ENCODE data around the gene KCNN3. TPM values are rescaled to one million over a fixed set of nuclear protein-coding genes. Genes with fewer than 3 reads are reported as not detected.

The KCNN3 gene
- polyA plus RNA-seq, 6 donors from 2014 or later, result 0.03 TPM; not detected in 5

DNA sequence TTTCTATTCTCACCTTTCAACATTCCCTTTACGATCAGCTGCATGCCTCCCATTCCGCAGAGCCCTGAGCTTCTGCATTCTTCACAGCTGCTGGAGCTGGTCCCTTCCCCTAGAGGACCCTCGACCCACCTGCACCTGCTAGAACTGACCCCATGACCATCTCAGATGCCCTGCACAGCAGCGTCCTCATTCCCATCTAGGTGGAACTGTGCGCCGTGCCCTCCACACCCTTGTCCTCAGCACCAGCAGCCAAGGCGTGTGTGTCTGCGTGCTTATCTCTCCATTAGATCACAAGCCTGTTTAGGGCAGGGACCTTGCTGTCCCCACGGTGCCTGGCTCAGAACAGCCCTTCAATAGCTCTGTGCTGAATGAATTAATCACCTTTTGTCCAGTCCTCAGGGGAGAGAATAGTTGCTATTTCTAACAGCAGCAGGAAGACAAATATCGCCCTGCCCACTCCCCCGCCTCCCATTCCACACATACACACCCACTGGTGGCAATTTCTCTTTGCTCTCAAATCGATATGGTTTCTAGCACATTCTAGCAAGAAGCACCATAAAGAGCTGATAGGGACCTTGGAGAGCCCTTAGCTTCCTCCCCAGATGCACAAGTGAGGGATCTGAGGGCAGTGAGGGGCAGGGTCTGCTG is 61.7 kb downstream of the KCNN3 start:
- DNase-seq, result no peak
- Mint-ChIP-seq H3K27ac (no peak overlapping the region), H3K9me3 (no peaks in the 10 kb centered on the region), H3K27me3 (peaks cover 49 to 58% (median 57%) of the 10 kb centered on the region in 3 donors), H3K4me3 (peak overlapping the region in 1 of 8 donors; percentile 6), H3K4me1 (peaks cover 12 to 28% (median 14%) of the 10 kb centered on the region in 3 donors), H3K36me3 (no peaks in the 10 kb centered on the region)
- ATAC-seq (ENCODE audit: low read depth in 2 of 2), result no peak

DNA sequence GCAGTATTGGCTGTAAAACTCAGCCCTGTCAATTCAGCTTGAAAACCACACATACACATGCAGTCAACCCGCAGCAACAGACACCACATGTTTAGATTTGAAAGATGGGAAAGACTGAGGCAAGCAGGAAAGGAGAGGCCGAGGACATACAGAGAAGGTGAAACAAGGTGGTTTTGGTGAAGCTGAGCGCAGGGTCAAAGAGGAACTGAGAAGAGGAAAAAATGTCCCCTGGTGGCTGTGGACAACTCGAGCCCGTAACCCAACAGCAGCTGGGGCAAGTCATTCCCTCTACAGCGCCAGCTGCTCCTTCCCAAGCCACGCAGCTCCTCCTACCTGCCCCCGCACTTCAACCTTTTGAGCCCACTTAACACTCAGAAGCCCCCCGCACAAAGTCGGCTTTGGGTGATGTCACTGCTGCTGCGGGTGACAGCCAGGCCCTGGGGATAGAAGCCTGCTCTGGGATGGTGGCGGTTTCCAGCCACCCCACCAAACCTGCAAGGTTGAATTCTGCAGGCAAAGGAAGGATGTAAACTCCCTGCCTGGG is 63.0 kb downstream of the KCNN3 start:
- peak overlapping the region in 2 of 6 donors; percentile 13 to 38 for H3K27ac Mint-ChIP-seq
- H3K36me3 Mint-ChIP-seq, result no peaks in the 10 kb centered on the region
- H3K9me3 Mint-ChIP-seq, result no peaks in the 10 kb centered on the region
- H3K27me3 Mint-ChIP-seq, result peaks cover 49 to 58% (median 58%) of the 10 kb centered on the region in 3 donors
- H3K4me3 Mint-ChIP-seq, result no peak overlapping the region
- peak; percentile 60 to 80 for ATAC-seq (ENCODE audit: low read depth in 2 of 2)
- DNase-seq, result no peak
- H3K4me1 Mint-ChIP-seq, result peaks cover 12 to 28% (median 14%) of the 10 kb centered on the region in 3 donors

DNA sequence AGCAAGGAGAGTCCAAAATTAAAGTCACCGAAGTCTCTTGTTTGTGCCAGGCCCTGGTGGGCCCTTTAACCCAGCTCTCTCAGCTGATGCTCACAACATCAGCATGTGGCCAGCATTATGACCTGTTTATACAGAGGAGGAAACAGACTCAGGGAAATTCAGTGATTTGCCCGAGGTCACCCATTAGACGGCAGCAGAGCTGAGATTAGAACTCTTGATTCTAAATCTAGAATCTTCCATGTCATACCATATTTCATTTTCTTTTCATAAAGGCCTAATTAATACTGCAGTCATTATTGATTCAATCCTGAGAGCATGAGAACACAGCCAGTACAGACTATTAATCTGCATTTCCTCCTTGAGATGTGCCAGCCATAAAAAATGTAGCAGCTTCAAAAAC is 63.7 kb downstream of the KCNN3 start:
- Mint-ChIP-seq H3K27me3 (peaks cover 53 to 64% (median 63%) of the 10 kb centered on the region in 3 donors), H3K4me3 (peak overlapping the region in 1 of 8 donors; percentile 31), H3K9me3 (no peaks in the 10 kb centered on the region)

DNA sequence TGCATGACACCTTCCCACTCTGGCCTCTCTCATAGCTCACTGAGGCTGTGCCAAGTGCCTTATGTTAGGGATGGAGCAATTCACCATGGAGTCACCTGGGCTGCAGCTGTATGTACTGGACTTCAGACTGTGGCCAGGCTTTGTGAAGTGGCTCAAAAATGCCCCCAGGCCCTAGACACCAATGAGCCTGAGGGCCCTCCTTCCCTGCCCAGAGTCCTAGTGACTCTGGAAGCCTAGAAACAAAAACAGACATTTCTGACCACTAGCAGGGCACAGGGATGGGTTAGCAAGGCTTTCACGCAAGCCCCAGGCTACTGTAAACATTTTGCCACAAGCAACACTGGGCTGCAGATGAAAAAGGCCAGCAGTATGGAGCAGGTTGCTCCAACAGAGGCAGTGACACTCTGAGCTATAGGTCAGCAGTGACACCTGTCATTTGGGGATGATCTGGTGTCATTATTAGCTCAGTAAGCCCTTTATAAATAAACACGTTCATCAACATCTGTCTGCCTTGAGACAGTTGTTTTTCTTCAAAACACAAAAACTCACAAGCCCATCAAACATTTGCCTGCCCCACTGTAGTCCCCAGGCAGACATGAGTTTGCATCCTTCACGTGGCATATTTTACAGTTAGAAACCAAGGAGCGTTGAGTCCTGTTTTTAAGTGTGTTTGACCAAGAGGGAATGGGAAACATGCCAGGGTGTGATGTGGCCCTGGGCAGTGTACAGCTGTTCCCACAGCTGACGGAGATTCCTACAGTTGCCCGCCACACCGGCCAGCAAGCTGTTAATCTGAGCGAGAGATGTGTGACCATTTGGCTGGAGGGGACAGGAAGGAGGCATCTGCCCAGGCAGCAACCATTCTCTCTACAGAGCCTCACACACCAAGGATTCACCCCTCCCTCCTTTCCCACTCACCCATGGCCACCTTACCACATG is 66.8 kb downstream of the KCNN3 start:
- H3K27ac Mint-ChIP-seq, result no peak overlapping the region
- DNase-seq (no peak), ATAC-seq (ENCODE audit: low read depth in 2 of 2) (no peak)
- peaks cover 8 to 19% (median 12%) of the 10 kb centered on the region in 3 donors for H3K4me1 Mint-ChIP-seq
- H3K36me3 Mint-ChIP-seq, result no peaks in the 10 kb centered on the region
- H3K9me3 Mint-ChIP-seq, result no peaks in the 10 kb centered on the region
- no peak overlapping the region for H3K4me3 Mint-ChIP-seq
- peaks cover 43 to 61% (median 44%) of the 10 kb centered on the region in 3 donors for H3K27me3 Mint-ChIP-seq

More for the DNA sequence above, 63.7 kb downstream of the KCNN3 start:
- Mint-ChIP-seq H3K4me1 (peaks cover 12 to 28% (median 14%) of the 10 kb centered on the region in 3 donors), H3K36me3 (no peaks in the 10 kb centered on the region), H3K27ac (no peak overlapping the region)
- no peak for ATAC-seq (ENCODE audit: low read depth in 2 of 2)
- no peak for DNase-seq

DNA sequence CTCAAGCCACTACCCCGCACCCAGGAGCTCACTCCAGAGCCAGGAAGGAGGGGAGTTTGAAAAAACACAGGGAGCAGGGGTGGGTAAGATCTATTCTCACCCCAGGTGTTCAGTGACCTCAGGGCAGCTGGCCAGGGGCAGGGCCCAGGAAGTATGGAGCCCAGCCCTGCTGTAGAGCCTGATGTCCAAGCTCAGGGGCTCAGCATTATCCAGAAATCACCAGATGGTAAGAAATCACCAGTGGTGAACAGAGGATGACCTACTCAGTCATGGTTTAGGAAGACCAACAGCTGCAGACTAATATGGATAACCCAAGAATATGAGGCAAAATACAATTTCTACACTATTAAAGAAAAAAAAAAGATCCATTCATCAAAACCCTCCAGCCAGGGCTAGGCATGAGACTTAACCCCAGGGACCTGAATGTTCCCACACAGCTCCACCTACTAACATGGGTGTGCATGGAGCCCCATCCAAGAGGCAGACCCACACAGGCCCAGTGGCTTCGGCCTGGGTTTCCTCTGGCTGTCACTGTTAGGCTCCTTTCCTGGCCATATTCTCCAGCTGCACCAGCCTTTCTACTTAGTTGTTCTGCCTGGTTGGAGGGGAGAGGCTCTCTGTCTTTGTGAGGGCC is 67.6 kb downstream of the KCNN3 start:
- Mint-ChIP-seq H3K4me1 (peaks cover 7 to 12% (median 9%) of the 10 kb centered on the region in 3 donors), H3K27me3 (peaks cover 36 to 53% (median 37%) of the 10 kb centered on the region in 3 donors), H3K9me3 (no peaks in the 10 kb centered on the region), H3K4me3 (no peak overlapping the region), H3K36me3 (no peaks in the 10 kb centered on the region), H3K27ac (no peak overlapping the region)
- DNase-seq (no peak), ATAC-seq (ENCODE audit: low read depth in 2 of 2) (no peak)

DNA sequence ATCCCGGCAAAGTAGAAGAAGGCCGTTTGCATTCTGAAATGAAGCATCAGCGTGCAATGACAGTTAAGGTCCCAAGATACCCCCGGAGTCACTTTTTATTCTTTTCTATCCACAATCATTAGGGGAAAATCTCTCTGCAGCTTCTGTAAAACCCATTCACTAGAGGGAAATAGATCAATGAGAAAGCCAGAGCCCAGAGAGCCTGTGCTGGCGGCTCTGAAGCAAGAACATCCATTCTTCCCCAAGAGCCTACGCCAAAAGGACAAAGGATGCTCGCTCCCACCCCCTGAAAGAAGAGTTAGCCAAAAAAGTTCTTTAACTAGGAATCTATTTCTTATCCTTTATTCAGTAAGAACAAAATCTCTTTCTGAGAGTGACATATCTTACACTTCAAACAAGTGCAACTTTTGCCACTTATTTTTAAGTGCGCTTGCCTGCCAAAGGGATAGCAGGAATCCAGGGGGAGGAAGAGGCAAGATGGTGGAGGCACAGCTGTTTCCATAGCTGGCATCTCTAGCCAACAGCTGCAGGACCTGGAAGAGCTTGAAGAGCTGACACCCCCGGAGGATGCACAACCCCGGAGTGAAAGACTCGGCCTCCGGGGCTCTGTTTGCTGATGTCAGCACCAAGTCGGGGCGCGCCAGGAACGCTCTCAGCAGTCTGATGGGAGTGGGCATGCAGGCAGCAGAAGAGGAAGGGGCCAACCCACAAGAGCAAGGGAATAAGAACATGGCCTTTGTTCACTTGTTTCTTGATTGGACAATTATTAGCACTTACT is 68.7 kb downstream of the KCNN3 start:
- no peak overlapping the region for H3K27ac Mint-ChIP-seq
- peaks cover 26 to 45% (median 26%) of the 10 kb centered on the region in 3 donors for H3K27me3 Mint-ChIP-seq
- DNase-seq (no peak), ATAC-seq (ENCODE audit: low read depth in 2 of 2) (no peak)
- H3K4me1 Mint-ChIP-seq, result peaks cover 0 to 2% (median under 1%) of the 10 kb centered on the region in 3 donors
- H3K4me3 Mint-ChIP-seq, result no peak overlapping the region
- H3K9me3 Mint-ChIP-seq, result no peaks in the 10 kb centered on the region
- H3K36me3 Mint-ChIP-seq, result no peaks in the 10 kb centered on the region

DNA sequence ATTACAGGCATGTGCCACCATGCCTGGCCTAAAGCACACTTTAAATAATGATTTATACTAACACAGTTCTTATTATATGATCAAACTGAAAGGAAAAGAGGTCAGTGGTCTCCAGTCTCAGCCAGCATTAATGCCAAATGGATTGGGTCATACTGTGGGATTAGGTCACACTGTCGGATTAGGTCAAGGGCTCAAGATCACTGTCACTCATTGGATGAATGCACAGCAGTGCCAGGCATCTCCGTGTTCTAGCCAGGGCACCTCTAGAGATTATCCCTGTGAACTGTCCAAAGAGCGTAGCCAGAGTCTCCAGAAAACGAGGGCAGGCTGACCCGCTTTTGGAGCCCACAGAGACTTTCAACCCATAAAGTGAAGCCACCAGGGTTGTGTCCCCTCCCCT is 70.9 kb downstream of the KCNN3 start:
- no peak for ATAC-seq (ENCODE audit: low read depth in 2 of 2)
- peaks cover 13 to 31% (median 18%) of the 10 kb centered on the region in 3 donors for H3K27me3 Mint-ChIP-seq
- no peak overlapping the region for H3K4me3 Mint-ChIP-seq

DNA sequence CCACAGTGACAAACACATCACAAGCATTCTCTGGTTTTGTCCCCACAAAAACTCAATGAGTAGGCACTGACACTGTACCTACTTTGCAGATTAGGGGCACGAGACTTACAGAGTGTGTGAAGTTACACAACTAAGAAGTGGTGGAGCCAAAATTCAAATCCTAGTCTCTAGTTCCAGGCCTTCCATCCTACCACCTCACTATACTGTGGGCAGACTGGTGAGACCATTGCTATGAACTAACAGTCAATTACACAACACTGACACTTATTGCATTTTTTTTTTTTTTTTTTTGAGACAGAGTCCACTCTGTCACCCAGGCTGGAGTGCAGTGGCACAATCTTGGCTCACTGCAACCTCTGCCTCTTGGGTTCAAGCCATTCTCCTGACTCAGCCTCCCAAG is 71.4 kb downstream of the KCNN3 start:
- H3K27me3 Mint-ChIP-seq, result peaks cover 11 to 26% (median 18%) of the 10 kb centered on the region in 3 donors
- H3K27ac Mint-ChIP-seq, result no peak overlapping the region
- no peaks in the 10 kb centered on the region for H3K36me3 Mint-ChIP-seq
- no peaks in the 10 kb centered on the region for H3K9me3 Mint-ChIP-seq
- ATAC-seq (ENCODE audit: low read depth in 2 of 2), result no peak
- H3K4me3 Mint-ChIP-seq, result no peak overlapping the region
- no peaks in the 10 kb centered on the region for H3K4me1 Mint-ChIP-seq
- DNase-seq, result no peak

More for the DNA sequence above, 70.9 kb downstream of the KCNN3 start:
- no peak for DNase-seq
- H3K27ac Mint-ChIP-seq, result no peak overlapping the region
- no peaks in the 10 kb centered on the region for H3K36me3 Mint-ChIP-seq
- no peaks in the 10 kb centered on the region for H3K9me3 Mint-ChIP-seq
- H3K4me1 Mint-ChIP-seq, result no peaks in the 10 kb centered on the region

DNA sequence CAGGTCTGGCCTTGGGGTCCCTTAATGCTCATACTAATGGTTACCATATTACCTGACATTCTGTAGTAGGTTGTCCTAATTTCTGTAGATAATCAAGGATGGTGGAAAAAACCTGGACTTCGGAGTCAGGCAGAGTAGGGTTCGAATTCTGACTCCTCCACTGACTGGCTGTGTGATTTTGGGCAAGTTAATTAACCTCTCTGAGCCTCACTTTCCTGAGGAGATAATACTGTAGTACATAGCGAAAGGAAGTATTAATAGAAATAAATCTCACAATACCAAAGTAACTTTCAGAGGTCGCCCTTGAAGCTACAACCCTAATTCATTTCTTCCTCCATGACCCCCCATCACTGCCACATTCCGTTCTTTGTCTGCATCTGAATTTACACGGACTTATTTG is 72.9 kb downstream of the KCNN3 start:
- no peak for ATAC-seq (ENCODE audit: low read depth in 2 of 2)
- DNase-seq, result no peak
- H3K36me3 Mint-ChIP-seq, result no peaks in the 10 kb centered on the region
- H3K4me1 Mint-ChIP-seq, result no peaks in the 10 kb centered on the region
- H3K9me3 Mint-ChIP-seq, result no peaks in the 10 kb centered on the region
- H3K27me3 Mint-ChIP-seq, result peaks cover 17 to 31% (median 24%) of the 10 kb centered on the region in 3 donors
- H3K27ac Mint-ChIP-seq, result peak overlapping the region in 1 of 6 donors; percentile 27
- no peak overlapping the region for H3K4me3 Mint-ChIP-seq

DNA sequence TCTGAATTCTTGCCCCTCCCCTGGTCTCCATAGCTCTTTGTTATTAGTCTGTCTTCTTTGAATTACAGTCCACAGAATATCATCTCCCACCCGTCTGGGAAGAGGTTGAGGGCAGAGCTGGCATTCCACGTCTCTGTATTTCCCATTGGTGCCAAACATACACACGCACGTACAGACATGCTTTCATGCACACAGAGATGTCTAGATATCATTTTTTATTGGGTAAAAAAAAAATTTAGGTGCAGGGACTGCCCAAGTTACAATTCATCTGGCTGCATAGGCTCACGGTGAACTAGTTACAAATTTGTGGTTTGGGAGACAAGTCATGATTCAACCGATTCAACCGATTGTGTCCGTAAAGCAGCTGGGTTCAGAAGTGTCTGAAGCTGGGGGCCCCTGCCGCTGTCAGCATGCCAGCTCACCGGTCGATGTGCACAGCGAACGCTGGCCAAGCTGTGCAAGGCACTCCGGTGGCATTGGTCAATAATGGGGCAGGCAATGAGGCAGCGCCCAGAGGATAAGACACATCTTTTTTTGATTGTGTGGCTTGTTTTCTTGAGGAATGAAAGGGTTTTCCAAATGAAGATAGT is 73.7 kb downstream of the KCNN3 start:
- no peaks in the 10 kb centered on the region for H3K9me3 Mint-ChIP-seq
- ATAC-seq (ENCODE audit: low read depth in 2 of 2) (no peak), DNase-seq (no peak)
- H3K4me3 Mint-ChIP-seq, result peak overlapping the region in 1 of 8 donors; percentile 42
- H3K36me3 Mint-ChIP-seq, result no peaks in the 10 kb centered on the region
- no peak overlapping the region for H3K27ac Mint-ChIP-seq
- peaks cover 0 to 6% (median 5%) of the 10 kb centered on the region in 3 donors for H3K4me1 Mint-ChIP-seq
- H3K27me3 Mint-ChIP-seq, result peaks cover 16 to 35% (median 27%) of the 10 kb centered on the region in 3 donors

DNA sequence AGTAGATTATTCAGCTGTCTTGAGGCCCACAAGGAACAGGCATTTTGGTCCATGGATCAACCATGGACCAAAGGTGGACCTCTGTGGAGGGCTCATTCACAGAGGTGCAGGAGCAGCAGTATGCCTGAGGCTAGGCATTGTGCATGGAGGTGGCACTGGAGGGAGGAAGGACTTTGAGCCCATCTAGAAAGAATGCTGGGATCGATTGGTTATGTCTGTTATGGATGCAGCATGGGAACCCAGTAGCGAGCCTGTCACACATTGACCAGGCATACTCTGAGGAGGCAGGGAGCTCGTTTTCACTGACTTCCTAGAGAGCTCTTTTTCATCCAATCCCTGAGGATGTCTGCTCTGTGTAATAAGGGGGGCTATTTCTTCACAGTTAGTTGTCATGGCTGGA is 75.5 kb downstream of the KCNN3 start:
- no peak for ATAC-seq (ENCODE audit: low read depth in 2 of 2)

DNA sequence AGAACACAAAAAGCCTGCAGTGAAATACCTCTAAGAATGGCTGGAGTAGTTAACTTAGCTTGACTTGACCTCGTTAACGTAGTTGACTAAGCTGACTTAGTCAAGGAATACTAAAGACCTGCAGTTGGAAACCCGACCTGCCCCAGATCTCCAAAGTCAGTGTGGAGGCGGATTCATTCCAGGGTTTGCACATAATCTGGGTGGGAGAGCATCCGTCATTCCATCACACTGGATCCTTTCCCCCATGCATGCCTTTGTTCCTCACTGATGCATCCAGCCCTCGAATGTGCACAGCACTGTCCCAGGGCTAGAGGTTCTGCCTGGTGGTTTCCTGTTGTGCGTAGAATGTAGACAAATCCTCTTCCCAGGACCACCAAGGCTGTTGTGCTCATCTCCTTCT is 76.4 kb downstream of the KCNN3 start:
- DNase-seq, result no peak
- peaks cover 0 to 12% (median 9%) of the 10 kb centered on the region in 3 donors for H3K4me1 Mint-ChIP-seq
- no peak overlapping the region for H3K27ac Mint-ChIP-seq
- peaks cover 21 to 48% (median 46%) of the 10 kb centered on the region in 3 donors for H3K27me3 Mint-ChIP-seq
- no peak overlapping the region for H3K4me3 Mint-ChIP-seq
- no peaks in the 10 kb centered on the region for H3K9me3 Mint-ChIP-seq
- ATAC-seq (ENCODE audit: low read depth in 2 of 2), result no peak
- no peaks in the 10 kb centered on the region for H3K36me3 Mint-ChIP-seq

More for the DNA sequence above, 75.5 kb downstream of the KCNN3 start:
- H3K9me3 Mint-ChIP-seq, result no peaks in the 10 kb centered on the region
- H3K27me3 Mint-ChIP-seq, result peaks cover 21 to 38% (median 38%) of the 10 kb centered on the region in 3 donors
- peaks cover 0 to 12% (median 9%) of the 10 kb centered on the region in 3 donors for H3K4me1 Mint-ChIP-seq
- no peak for DNase-seq
- no peak overlapping the region for H3K4me3 Mint-ChIP-seq
- no peaks in the 10 kb centered on the region for H3K36me3 Mint-ChIP-seq
- no peak overlapping the region for H3K27ac Mint-ChIP-seq

Data from naive B cell (primary cell).